Endothelial cell (in vitro differentiated cells): ENCODE measurements around the gene VWA5B1. TPM values are rescaled to one million over a fixed set of nuclear protein-coding genes. Genes with fewer than 3 reads are reported as not detected.

Source experiments
- DNase-seq: peaks from one replicate; pipeline ENCODE4 v3.0.0; 2021; ENCODE audit warnings: low spot score
- H3K27ac Mint-ChIP-seq: one replicate; pipeline ENCODE4 v1.8.0; 2021; ENCODE audit warnings: mixed read lengths, inconsistent platforms; ENCODE audit not compliant: unreplicated experiment
- H3K27me3 Mint-ChIP-seq: one replicate; pipeline ENCODE4 v1.8.0; 2021; ENCODE audit warnings: mild to moderate bottlenecking, moderate library complexity, mixed read lengths, inconsistent platforms; ENCODE audit not compliant: unreplicated experiment
- H3K36me3 Mint-ChIP-seq: one replicate; pipeline ENCODE4 v1.8.0; 2021; ENCODE audit warnings: mild to moderate bottlenecking, low read depth, mixed read lengths, inconsistent platforms; ENCODE audit not compliant: unreplicated experiment
- H3K4me1 Mint-ChIP-seq: one replicate; pipeline ENCODE4 v1.8.0; 2021; ENCODE audit warnings: mild to moderate bottlenecking, mixed read lengths, inconsistent platforms; ENCODE audit not compliant: unreplicated experiment
- H3K4me3 Mint-ChIP-seq: one replicate; pipeline ENCODE4 v1.8.0; 2021; ENCODE audit warnings: mild to moderate bottlenecking, mixed read lengths, inconsistent platforms; ENCODE audit not compliant: unreplicated experiment
- H3K9me3 Mint-ChIP-seq: one replicate; pipeline ENCODE4 v1.8.0; 2021; ENCODE audit warnings: mixed read lengths, inconsistent platforms; ENCODE audit not compliant: unreplicated experiment
- total RNA-seq: library from RNA; stranded (reverse); fragmentation: NEBNext Ultra II Directional; extraction: Animal tissue kit (Norgen Biotek cat#: 25700); gene quantifications from one replicate; pipeline ENCODE4 v1.2.1, GENCODE V29; 2021; ENCODE audit not compliant: unreplicated experiment
- TF ChIP-seq, protein P1 (sequence below): fragments of 200-600 bp; sonication (generic); IDR thresholded peaks from one replicate; pipeline ENCODE4 v1.5.0; 2021; ENCODE audit warnings: antibody characterized with exemption; ENCODE audit not compliant: unreplicated experiment

Gene VWA5B1
- total RNA-seq, 1 donor from 2014 or later = not detected

- Mint-ChIP-seq H3K4me1 (no peaks in the 10 kb centered on the region), H3K27ac (no peak overlapping the region), H3K36me3 (no peaks in the 10 kb centered on the region), H3K4me3 (no peak overlapping the region), H3K9me3 (no peaks in the 10 kb centered on the region), H3K27me3 (peaks cover 4% of the 10 kb centered on the region)
- TF ChIP-seq, protein P1, sequence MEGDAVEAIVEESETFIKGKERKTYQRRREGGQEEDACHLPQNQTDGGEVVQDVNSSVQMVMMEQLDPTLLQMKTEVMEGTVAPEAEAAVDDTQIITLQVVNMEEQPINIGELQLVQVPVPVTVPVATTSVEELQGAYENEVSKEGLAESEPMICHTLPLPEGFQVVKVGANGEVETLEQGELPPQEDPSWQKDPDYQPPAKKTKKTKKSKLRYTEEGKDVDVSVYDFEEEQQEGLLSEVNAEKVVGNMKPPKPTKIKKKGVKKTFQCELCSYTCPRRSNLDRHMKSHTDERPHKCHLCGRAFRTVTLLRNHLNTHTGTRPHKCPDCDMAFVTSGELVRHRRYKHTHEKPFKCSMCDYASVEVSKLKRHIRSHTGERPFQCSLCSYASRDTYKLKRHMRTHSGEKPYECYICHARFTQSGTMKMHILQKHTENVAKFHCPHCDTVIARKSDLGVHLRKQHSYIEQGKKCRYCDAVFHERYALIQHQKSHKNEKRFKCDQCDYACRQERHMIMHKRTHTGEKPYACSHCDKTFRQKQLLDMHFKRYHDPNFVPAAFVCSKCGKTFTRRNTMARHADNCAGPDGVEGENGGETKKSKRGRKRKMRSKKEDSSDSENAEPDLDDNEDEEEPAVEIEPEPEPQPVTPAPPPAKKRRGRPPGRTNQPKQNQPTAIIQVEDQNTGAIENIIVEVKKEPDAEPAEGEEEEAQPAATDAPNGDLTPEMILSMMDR = no peak
- DNase-seq = no peak
These were observed 15.3 kb upstream of the VWA5B1 start for GRCh38 chr1:20275319-20275925.

GRCh38 chr1:20276485-20277159 is 14.1 kb upstream of the VWA5B1 start:
- Mint-ChIP-seq H3K27ac (no peak overlapping the region), H3K4me3 (no peak overlapping the region), H3K9me3 (no peaks in the 10 kb centered on the region), H3K27me3 (peaks cover 5% of the 10 kb centered on the region), H3K4me1 (no peaks in the 10 kb centered on the region), H3K36me3 (no peaks in the 10 kb centered on the region)
- TF ChIP-seq, protein P1 = no peak
- DNase-seq = no peak

GRCh38 chr1:20278692-20279130 is 12.0 kb upstream of the VWA5B1 start:
- H3K9me3 Mint-ChIP-seq = no peaks in the 10 kb centered on the region
- no peak overlapping the region for H3K4me3 Mint-ChIP-seq
- H3K4me1 Mint-ChIP-seq = no peaks in the 10 kb centered on the region
- no peak for DNase-seq
- no peak overlapping the region for H3K27ac Mint-ChIP-seq
- no peaks in the 10 kb centered on the region for H3K36me3 Mint-ChIP-seq
- H3K27me3 Mint-ChIP-seq = peaks cover 5% of the 10 kb centered on the region
- TF ChIP-seq, protein P1 = no peak

DNA sequence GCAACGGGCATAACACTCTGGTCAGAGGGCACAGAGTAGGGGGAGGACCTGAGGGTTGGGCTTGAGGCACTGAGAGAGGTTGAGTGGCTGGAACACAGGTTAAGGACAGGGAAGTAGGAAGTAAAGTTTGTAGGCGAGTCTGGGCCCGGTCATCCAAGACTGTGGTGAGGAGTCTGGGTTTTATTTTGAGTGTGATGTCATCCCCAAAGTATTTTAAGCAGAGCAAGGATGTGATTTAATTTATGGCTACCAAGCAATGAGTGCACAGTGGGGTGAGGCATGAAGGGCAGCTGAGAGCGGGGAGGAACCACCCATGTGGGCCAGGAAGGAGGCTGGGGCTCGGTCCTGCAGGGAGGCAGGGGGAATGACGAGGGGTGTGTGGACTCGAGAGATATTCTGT is 11.2 kb upstream of the VWA5B1 start:
- no peaks in the 10 kb centered on the region for H3K4me1 Mint-ChIP-seq
- no peak overlapping the region for H3K27ac Mint-ChIP-seq
- TF ChIP-seq, protein P1 = no peak
- peaks cover 5% of the 10 kb centered on the region for H3K27me3 Mint-ChIP-seq
- DNase-seq = no peak
- H3K4me3 Mint-ChIP-seq = no peak overlapping the region
- no peaks in the 10 kb centered on the region for H3K36me3 Mint-ChIP-seq
- H3K9me3 Mint-ChIP-seq = no peaks in the 10 kb centered on the region

DNA sequence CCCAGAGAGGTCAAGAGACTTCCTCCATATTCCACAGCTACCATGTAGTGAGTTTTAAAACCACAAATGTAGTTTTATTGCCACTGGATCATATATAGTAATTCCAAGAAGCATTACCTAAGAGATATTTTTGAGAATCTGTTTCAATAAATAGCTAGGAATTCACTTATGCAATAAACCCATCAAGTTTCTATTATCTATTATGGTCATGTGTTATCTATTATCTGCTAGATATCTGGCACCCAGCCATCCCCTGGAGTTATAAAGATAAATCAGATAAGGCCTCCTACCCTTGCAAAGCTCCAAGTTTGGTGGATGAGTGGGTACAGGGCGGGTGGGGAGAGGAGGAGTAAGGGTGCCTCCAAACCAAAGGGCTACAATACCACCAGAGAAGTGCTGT is 10.3 kb upstream of the VWA5B1 start:
- no peak for DNase-seq
- H3K9me3 Mint-ChIP-seq = no peaks in the 10 kb centered on the region
- H3K27me3 Mint-ChIP-seq = peaks cover 9% of the 10 kb centered on the region
- no peaks in the 10 kb centered on the region for H3K4me1 Mint-ChIP-seq
- TF ChIP-seq, protein P1 = no peak
- H3K4me3 Mint-ChIP-seq = no peak overlapping the region
- H3K36me3 Mint-ChIP-seq = no peaks in the 10 kb centered on the region
- H3K27ac Mint-ChIP-seq = no peak overlapping the region
